GM18505 (cell line): ENCODE data around the gene RAB3C.
A peak's percentile ranks its signal among the peaks of the same experiment; 100 is the strongest.

Source experiments
- ATAC-seq: cut with Tn5 transposase; IDR thresholded peaks from one replicate; pipeline ENCODE4 v1.9.1; 2021; ENCODE audit not compliant: unreplicated experiment
- POLR2A ChIP-seq: IDR thresholded peaks from 4 replicates; pipeline ENCODE4 v1.6.1; 2011; ENCODE audit warnings: borderline replicate concordance; ENCODE audit not compliant: insufficient read depth, insufficient read length; ENCODE audit errors: extremely low read depth

RAB3C gene

GRCh38 chr5:58773744-58774441, 191.0 kb downstream of the RAB3C start:
- ATAC-seq, result no peak
- TF ChIP-seq POLR2A, result no peak

DNA sequence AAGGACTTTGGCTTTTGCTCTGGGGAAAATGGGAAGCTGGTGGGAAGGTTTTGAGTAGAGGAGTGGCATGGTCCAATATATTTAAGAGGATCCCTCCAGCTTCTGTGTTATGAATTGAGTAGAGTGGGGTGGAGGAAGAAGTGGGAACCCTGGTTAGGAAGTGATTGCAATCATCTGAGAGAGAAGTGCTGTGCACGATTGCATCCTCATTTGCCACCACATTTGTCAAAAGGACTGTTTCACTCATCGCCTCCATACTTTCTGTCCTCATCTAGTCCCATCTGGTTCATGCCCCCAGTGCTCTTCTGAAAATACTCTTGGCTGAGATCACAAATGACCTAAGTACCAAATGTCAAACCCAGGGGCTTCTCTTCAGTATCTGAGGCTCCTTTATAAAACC, 192.1 kb downstream of the RAB3C start:
- no peak for ATAC-seq
- TF ChIP-seq POLR2A, result no peak

- peak; percentile 81 for ATAC-seq
- no peak for TF ChIP-seq POLR2A
Measured at GRCh38 chr5:58775701-58776262, 192.9 kb downstream of the RAB3C start.

DNA sequence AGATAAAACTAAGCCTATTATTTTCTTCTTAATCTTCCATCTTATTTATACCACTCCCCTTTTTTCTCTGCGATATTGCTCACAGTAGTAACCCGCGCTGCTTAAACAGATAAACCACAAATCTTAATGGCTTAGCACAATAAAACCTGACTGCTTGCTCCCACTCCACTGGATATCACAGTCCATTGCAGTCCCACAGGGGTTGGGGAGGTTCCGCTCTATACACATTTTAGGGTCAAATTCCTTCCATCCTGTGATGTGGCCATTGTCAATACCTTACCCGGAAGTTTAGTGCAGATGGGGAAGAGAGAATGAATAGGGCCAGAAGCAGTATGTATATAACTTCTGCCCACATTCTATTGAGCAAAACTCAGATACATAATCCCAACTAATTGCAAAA, 193.7 kb downstream of the RAB3C start:
- TF ChIP-seq POLR2A, result no peak
- no peak for ATAC-seq

GRCh38 chr5:58778888-58779287, 196.0 kb downstream of the RAB3C start:
- ATAC-seq, result no peak
- TF ChIP-seq POLR2A, result no peak

GRCh38 chr5:58786035-58786434, 203.2 kb downstream of the RAB3C start:
- ATAC-seq, result no peak

DNA sequence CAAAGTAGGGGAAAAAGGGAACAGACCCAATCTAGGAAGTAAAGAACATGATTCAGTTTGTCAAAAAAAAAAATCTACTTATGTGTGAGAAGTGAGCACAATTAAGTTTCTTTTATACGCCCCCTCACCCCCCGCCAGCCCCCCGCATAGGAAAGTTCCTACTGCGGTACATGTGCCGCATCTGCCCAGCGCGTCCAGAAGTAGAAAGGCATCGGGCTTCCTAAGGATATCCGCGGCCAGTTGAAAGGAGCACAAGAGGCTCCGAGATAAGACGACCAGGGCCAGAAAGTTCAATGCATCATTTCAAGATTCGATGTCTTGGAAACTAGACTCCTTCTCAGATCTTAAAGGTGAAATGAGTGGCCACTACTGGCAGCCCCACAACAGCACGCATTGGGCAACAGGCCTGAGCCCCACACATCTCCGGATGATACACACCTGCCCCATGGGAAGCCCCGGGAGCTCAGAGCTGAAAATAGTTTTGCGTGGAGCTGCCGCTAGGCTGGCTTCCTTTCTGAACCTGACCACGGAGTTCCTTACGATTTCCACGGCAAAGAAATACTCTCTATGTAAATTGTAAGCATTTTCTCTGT, 203.9 kb downstream of the RAB3C start:
- TF ChIP-seq POLR2A, result no peak
- peak; percentile 69 for ATAC-seq

More at GRCh38 chr5:58786035-58786434, 203.2 kb downstream of the RAB3C start:
- TF ChIP-seq POLR2A, result no peak

GRCh38 chr5:58787987-58788386, 205.1 kb downstream of the RAB3C start:
- no peak for ATAC-seq
- no peak for TF ChIP-seq POLR2A

DNA sequence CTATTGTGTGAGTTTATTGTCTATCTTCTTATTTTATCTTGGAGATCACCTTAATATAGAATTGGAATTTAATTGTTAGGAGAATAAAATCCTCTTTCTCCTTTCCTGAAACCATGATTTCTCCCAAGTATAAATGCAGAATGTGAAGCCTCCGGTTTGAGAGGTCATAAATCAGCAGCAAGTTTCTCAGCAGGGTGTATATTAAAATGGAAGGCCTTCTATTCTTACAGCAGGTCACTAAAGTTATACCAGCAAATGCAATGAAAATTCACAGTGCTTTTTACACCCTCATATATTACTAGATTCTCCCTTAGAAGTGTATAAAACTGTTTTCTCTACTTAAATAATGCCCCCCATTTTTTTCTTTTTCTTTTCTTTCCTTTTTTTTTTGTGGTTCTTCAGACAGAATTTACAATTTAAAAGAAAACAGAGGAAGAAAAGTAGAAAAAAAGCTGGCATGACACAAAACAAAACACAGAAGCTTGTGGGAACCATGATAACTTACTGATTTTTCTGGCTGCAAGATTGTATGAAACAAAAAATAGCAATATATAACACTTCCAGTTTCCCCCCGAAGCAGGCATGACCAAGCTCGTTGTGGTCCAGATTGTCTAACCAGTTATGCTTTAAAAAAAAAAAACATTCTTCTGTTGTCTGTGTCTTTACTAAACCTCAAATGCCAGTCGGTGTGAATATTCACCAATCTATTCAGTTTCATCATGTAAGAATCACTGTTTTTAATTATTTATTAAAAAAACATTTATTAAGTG, 211.2 kb downstream of the RAB3C start:
- ATAC-seq, result no peak
- no peak for TF ChIP-seq POLR2A

GRCh38 chr5:58794875-58795274, 212.0 kb downstream of the RAB3C start:
- TF ChIP-seq POLR2A, result no peak
- no peak for ATAC-seq

DNA sequence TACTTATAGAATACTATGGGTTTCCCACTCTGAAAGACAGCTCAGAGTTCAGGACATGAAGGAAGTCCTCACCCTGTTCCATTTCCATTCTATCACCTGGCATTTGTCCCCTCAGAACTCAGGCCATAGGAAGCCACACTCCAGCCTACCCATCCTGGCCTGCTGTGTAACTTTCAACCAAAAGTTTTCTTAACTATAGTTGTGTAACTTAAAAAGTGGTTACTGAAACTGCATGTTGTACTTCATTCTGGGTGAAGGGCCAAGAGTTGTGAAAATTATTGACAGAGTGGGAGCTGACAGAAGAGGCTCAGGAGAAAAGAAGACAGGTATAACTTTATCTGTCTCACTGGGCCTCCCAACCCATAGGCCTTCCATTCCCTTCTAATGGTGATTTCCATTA, 212.5 kb downstream of the RAB3C start:
- no peak for TF ChIP-seq POLR2A
- no peak for ATAC-seq

- no peak for ATAC-seq
- no peak for TF ChIP-seq POLR2A
Measured at GRCh38 chr5:58797021-58797420, 214.1 kb downstream of the RAB3C start.

- no peak for TF ChIP-seq POLR2A
- ATAC-seq, result no peak
Measured at GRCh38 chr5:58800356-58800755, 217.5 kb downstream of the RAB3C start.
